IPS-18a (cell line): Measurements from ENCODE around the gene MPZL1.
"Not testable (repeated sequence)": the region's sequence is repeated elsewhere in the genome, so short reads cannot be mapped to it uniquely, and the experiment has no call there.

Experiments used
- H3K27ac ChIP-seq: one replicate; pipeline ENCODE4 v1.5.1; 2013; ENCODE audit warnings: low read length
- H3K27me3 ChIP-seq: one replicate; pipeline ENCODE4 v1.6.1; 2013; ENCODE audit warnings: mild to moderate bottlenecking, low read length; ENCODE audit not compliant: control insufficient read depth, insufficient read depth
- H3K36me3 ChIP-seq: one replicate; pipeline ENCODE4 v1.6.1; 2013; ENCODE audit warnings: low read depth, low read length; ENCODE audit not compliant: control insufficient read depth
- H3K4me1 ChIP-seq: one replicate; pipeline ENCODE4 v1.6.1; 2013; ENCODE audit warnings: low read depth, low read length; ENCODE audit not compliant: control insufficient read depth
- H3K4me3 ChIP-seq: one replicate; pipeline ENCODE4 v1.5.1; 2013; ENCODE audit warnings: low read length
- H3K9ac ChIP-seq: one replicate; pipeline ENCODE4 v1.6.1; 2013; ENCODE audit warnings: mild to moderate bottlenecking, low read length, moderate library complexity
- H3K9me3 ChIP-seq: one replicate; pipeline ENCODE4 v1.6.1; 2013; ENCODE audit warnings: low read depth, low read length; ENCODE audit not compliant: control insufficient read depth

MPZL1 gene

GRCh38 chr1:167826127-167826526, 104.3 kb downstream of the MPZL1 start:
- H3K9ac ChIP-seq = no peak overlapping the region
- no peaks in the 10 kb centered on the region for H3K36me3 ChIP-seq
- H3K27ac ChIP-seq = no peak overlapping the region
- peaks cover 8% of the 10 kb centered on the region for H3K4me1 ChIP-seq
- no peaks in the 10 kb centered on the region for H3K9me3 ChIP-seq
- no peaks in the 10 kb centered on the region for H3K27me3 ChIP-seq
- no peak overlapping the region for H3K4me3 ChIP-seq

GRCh38 chr1:167829868-167830267, 108.1 kb downstream of the MPZL1 start:
- Histone ChIP-seq H3K27me3 (no peaks in the 10 kb centered on the region), H3K27ac (no peak overlapping the region)

GRCh38 chr1:167830668-167831067, 108.9 kb downstream of the MPZL1 start:
- H3K4me1 ChIP-seq, H3K36me3 ChIP-seq, H3K27me3 ChIP-seq, H3K9ac ChIP-seq, H3K4me3 ChIP-seq, H3K27ac ChIP-seq, H3K9me3 ChIP-seq: not testable (repeated sequence)

More at GRCh38 chr1:167829868-167830267, 108.1 kb downstream of the MPZL1 start:
- Histone ChIP-seq H3K36me3 (no peaks in the 10 kb centered on the region), H3K9me3 (no peaks in the 10 kb centered on the region), H3K4me3 (no peak overlapping the region), H3K9ac (no peak overlapping the region), H3K4me1 (peaks cover 8% of the 10 kb centered on the region)

- Histone ChIP-seq H3K27ac (no peak overlapping the region), H3K9ac (no peak overlapping the region), H3K27me3 (no peaks in the 10 kb centered on the region), H3K36me3 (no peaks in the 10 kb centered on the region), H3K9me3 (no peaks in the 10 kb centered on the region), H3K4me3 (no peak overlapping the region), H3K4me1 (peaks cover 8% of the 10 kb centered on the region)
Measured at GRCh38 chr1:167832693-167833092, 110.9 kb downstream of the MPZL1 start.

GRCh38 chr1:167833904-167834303, 112.1 kb downstream of the MPZL1 start:
- Histone ChIP-seq H3K27ac (no peak overlapping the region), H3K27me3 (no peaks in the 10 kb centered on the region), H3K36me3 (no peaks in the 10 kb centered on the region), H3K9me3 (no peaks in the 10 kb centered on the region), H3K9ac (no peak overlapping the region), H3K4me1 (peaks cover 8% of the 10 kb centered on the region), H3K4me3 (no peak overlapping the region)

GRCh38 chr1:167836197-167836596, 114.4 kb downstream of the MPZL1 start:
- Histone ChIP-seq H3K27me3 (no peaks in the 10 kb centered on the region), H3K9ac (no peak overlapping the region), H3K9me3 (no peaks in the 10 kb centered on the region), H3K36me3 (no peaks in the 10 kb centered on the region), H3K27ac (no peak overlapping the region), H3K4me3 (no peak overlapping the region), H3K4me1 (no peaks in the 10 kb centered on the region)

GRCh38 chr1:167837326-167837725, 115.5 kb downstream of the MPZL1 start:
- Histone ChIP-seq H3K9ac (no peak overlapping the region), H3K4me1 (no peaks in the 10 kb centered on the region), H3K27me3 (no peaks in the 10 kb centered on the region), H3K36me3 (no peaks in the 10 kb centered on the region), H3K27ac (no peak overlapping the region), H3K4me3 (no peak overlapping the region), H3K9me3 (no peaks in the 10 kb centered on the region)

- Histone ChIP-seq H3K4me1 (no peaks in the 10 kb centered on the region), H3K27ac (no peak overlapping the region), H3K9me3 (no peaks in the 10 kb centered on the region), H3K9ac (no peak overlapping the region), H3K36me3 (no peaks in the 10 kb centered on the region), H3K4me3 (no peak overlapping the region), H3K27me3 (no peaks in the 10 kb centered on the region)
Measured at GRCh38 chr1:167839009-167839408, 117.2 kb downstream of the MPZL1 start.
